NCI-H2196 treated with DMSO at 0.1 percent for 48 hours (cell line): ENCODE data around the gene TMEM182.

ENCODE experiments used
- DNase-seq: peaks from one replicate; lab custom pipeline; 2025; ENCODE audit not compliant: unreplicated experiment; lab: John Stamatoyannopoulos, UW

The TMEM182 gene

GRCh38 chr2:102765061-102765460, 3.2 kb downstream of the TMEM182 start:
- DNase-seq = no peak

DNA sequence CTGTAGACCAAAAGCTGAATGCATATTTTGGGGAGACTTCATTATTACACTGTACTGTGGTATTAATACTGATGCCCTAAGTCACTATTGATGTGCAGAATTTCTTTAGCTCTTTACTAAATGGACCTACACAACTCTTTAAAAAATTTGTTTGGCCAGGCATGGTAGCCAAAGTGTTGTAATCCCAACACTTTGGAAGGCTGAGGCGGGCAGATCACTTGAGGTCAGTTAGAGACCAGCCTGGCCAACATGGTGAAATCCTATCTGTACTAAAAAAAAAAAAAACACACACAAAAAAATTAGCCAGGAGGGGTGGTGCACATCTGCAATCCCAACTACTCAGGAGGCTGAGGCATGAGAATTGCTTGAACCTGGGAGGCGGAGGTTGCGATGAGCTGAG, 6.4 kb downstream of the TMEM182 start:
- no peak for DNase-seq

- no peak for DNase-seq
Measured at GRCh38 chr2:102768892-102769291, 7.1 kb downstream of the TMEM182 start.

- no peak for DNase-seq
Measured at GRCh38 chr2:102770506-102770905, 8.7 kb downstream of the TMEM182 start.

- DNase-seq = no peak
Measured at GRCh38 chr2:102771114-102771513, 9.3 kb downstream of the TMEM182 start.

- DNase-seq = no peak
Measured at GRCh38 chr2:102772659-102773058, 10.8 kb downstream of the TMEM182 start.

DNA sequence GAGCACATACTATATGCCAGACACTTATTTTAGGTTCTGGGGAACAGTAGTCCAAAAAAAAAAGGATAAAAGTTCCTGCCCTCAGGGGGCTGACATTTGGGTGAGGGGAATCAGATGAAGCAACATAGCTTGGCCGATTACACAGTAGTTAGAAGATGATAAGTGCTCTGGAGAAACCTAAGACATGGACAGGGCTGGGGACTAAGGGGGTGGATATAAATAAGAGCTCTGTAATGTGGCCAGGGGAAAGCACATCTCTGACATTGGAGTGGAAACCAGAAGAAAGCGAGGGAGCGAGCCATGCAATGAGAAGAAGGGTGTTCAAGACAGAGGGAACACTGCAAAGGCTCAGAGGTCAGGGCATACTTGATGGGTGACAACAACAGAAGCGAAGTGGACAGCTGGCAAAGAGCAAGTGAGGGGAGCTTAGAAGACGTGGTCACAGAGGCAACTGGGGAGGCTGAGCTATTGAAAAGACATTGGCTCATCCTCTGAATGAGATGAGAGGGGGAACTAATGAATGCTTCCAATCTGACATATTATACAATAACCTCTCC, 11.4 kb downstream of the TMEM182 start:
- no peak for DNase-seq

- no peak for DNase-seq
Measured at GRCh38 chr2:102778260-102778659, 16.4 kb downstream of the TMEM182 start.

GRCh38 chr2:102780467-102780866, 18.6 kb downstream of the TMEM182 start:
- DNase-seq = no peak

- no peak for DNase-seq
Measured at GRCh38 chr2:102782187-102782586, 20.4 kb downstream of the TMEM182 start.

- no peak for DNase-seq
Measured at GRCh38 chr2:102782933-102783332, 21.1 kb downstream of the TMEM182 start.

- no peak for DNase-seq
Measured at GRCh38 chr2:102783506-102784183, 21.8 kb downstream of the TMEM182 start.

DNA sequence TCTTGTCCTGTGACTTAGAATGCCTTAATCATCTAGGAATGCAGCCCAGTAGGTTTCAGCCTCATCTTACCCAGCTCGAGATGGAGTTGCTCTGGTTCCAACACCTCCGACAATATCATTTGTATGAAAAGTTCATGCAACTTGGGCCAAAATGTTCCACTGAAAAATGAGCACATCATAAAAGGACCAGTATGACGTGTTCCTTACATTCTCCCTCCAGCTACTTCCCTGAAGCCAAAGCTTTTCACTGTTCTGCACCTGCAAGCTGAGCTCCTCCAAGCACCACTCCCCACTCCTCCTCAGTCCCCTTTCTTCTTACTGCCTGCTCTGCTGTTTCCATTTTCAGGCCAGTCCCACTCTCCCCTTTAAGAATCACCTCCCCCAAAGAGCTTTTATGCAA, 23.1 kb downstream of the TMEM182 start:
- DNase-seq = no peak

DNA sequence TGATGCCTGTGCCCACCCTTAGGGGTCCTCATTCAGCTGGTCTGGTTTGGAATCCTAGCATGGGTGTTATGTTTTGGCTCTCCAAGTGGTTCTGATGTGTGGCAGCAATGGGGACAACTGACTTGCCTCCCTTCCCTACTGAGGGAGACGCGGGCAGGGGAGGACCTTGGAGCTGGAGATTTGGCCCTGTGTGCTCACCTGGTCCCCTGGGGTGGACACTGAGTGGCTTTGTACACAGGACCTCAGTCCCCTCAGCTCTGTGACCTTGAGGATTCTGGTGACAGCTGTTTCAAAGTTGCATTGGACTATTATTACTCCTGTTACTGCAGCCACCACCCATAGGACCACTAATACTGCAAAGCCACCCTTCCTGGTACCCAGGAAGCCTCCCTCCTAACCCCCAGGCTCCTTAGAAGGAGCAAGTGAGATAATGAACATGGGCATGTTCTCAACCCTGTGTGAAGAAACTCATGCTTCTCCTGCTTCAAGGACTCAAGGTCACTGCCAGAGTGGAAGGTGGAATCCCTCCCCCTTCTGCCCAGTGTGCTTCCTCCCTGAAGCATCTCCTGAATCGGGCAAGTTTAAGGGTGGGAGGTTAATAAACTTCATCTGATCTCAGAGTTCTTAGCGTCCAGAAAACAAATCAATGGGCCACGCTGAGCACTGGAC, 26.5 kb downstream of the TMEM182 start:
- DNase-seq = no peak

GRCh38 chr2:102788885-102789260, 27.0 kb downstream of the TMEM182 start:
- DNase-seq = no peak

DNA sequence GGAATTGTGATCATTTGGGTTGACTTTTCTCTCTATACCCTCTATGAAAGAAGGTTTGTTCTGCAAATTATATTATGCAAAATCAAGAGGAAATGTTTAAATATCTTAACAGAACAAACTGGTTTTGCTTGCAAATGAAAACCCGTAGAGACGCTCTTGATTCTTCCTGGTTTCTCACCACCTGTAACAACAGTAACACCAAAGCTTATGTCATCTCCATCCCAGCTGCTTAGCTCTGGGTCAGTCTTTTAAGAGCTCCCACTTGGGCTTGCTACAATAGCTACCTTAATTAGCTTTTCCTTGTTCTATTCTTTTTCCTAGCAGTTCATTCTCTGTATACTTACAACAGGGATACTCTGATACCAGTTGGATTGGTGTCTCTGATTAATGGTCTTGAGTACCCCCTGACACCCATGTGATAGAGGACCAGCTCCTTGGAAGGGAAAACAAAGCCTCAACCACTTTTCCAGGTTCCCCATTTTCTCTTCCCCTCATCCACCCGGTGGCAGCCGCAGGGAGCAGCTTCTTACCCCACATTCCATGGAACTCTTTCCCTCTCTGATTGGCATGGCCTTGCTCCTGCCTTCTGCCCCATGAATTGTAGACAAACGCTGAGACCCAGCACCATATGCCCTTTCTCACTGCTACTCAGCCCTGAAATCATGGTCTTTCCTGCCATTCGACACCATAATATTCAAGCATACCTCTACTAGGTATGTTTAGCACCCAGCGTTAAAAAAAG, 27.7 kb downstream of the TMEM182 start:
- DNase-seq = no peak

GRCh38 chr2:102790091-102790455, 28.2 kb downstream of the TMEM182 start:
- no peak for DNase-seq

GRCh38 chr2:102792568-102793208, 30.9 kb downstream of the TMEM182 start:
- no peak for DNase-seq

DNA sequence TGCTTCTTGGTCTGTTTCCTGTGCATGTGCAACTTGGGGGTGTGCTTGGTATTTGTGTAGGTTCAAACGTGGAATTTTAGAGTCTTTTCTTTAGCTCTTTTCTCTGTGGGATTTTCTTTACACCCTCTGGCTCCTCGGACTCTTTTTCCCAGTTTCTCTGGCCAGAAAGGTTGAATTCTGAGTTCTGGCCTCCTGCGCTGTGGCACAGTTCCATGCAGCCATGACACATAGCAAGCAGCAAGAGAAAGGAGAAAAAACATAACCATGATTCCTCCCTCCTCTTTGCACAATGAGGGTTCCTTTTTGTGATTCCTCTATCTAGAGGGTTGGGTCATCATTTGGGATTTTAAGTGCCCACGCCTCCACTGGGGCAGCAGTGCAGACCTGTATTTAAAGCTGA, 33.8 kb downstream of the TMEM182 start:
- no peak for DNase-seq

GRCh38 chr2:102796337-102796736, 34.5 kb downstream of the TMEM182 start:
- peak; percentile 13 for DNase-seq

DNA sequence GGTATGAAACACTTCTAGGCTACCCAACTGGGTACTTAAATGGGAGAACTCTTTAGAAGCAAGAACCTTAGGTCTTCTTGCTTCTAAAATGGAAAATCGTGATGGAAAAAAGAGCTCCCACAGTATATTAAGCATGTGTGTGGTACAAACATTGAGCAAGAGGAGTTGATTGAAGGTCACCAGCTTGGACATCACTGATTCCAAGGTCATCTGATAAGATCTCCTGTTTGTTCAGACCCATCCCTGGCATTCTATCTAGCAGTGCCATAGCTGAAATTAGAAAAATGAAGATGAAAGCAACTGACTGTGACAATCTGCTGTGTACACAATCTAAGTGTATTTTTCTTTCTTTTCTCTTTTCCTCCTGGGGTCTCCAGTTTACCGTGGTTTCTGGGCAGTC, 35.7 kb downstream of the TMEM182 start:
- no peak for DNase-seq
